Psoas muscle (tissue), 8 donors: ENCODE results near the gene HOXC6. TPM values are rescaled to one million over a fixed set of nuclear protein-coding genes. Genes with fewer than 3 reads are reported as not detected.

Experiments used
- ATAC-seq, 4 donors: fragments of 200-7000 bp; cut with Tn5 transposase; one replicate each; pipeline ENCODE4 v1.9.1; 2020; ENCODE audit warnings: moderate library complexity in 3 of 4, mild to moderate bottlenecking in 2 of 4
- DNase-seq, 2 donors: peaks; one replicate each; pipeline ENCODE4 v3.0.0-alpha.2; 2020
- H3K27ac ChIP-seq: fragments of 200-600 bp; one replicate; pipeline ENCODE4 v1.8.0; 2022
- H3K27me3 ChIP-seq, 3 donors: fragments of 200-600 bp in 1 of 3; one replicate each; pipeline versions ENCODE4 v1.6.1 to v1.8.0; 2013 to 2022; ENCODE audit warnings: low read length in 2 of 3, mild to moderate bottlenecking in 2 of 3, moderate library complexity in 1 of 3; ENCODE audit not compliant: insufficient read depth in 3 of 3
- H3K36me3 ChIP-seq, 2 donors: fragments of 200-600 bp in 1 of 2; one replicate each; pipeline versions ENCODE4 v1.6.1 to v1.8.0; 2013 to 2022; ENCODE audit warnings: low read depth in 1 of 2, mild to moderate bottlenecking in 1 of 2, moderate library complexity in 1 of 2; ENCODE audit not compliant: insufficient read depth in 1 of 2
- H3K4me1 ChIP-seq: fragments of 200-600 bp; one replicate; pipeline ENCODE4 v1.8.0; 2022
- H3K4me3 ChIP-seq: fragments of 200-600 bp; one replicate; pipeline ENCODE4 v1.8.0; 2022; ENCODE audit warnings: mild to moderate bottlenecking
- H3K9me3 ChIP-seq: fragments of 200-600 bp; one replicate; pipeline ENCODE4 v1.8.0; 2022
- CTCF ChIP-seq: fragments of 200-600 bp; IDR thresholded peaks from one replicate; pipeline ENCODE4 v1.8.0; 2022; ENCODE audit warnings: antibody characterized with exemption
- WGBS, 3 donors: extraction: QIAGEN DNeasy Blood & Tissue Kit; methylation state at CpG; one replicate each; pipeline versions ENCODE4 v1.1.6 to v1.1.7; 2013; 5-methylcytosine and 5-hydroxymethylcytosine counted together
- intact Hi-C, 2 donors: fragments of 100-400 bp; cut with DNase I; formaldehyde crosslinking; loops; one replicate each; pipeline versions ENCODE4 v1.11.0 to v1.14.2; 2022
- polyA plus RNA-seq, 3 donors: library from polyadenylated mRNA; stranded (reverse); fragments of 200-250 nt; gene quantifications; one replicate each; pipeline ENCODE4 v1.2.3, GENCODE V29; 2013
- total RNA-seq, 4 donors: library from RNA; stranded (reverse); fragmentation: NEBNext Ultra II Directional in 2 of 4; extraction: Animal tissue kit (Norgen Biotek cat#: 25700) in 2 of 4; gene quantifications; one replicate each; pipeline versions ENCODE4 v1.2.1 to v1.2.4, GENCODE V29; 2021 to 2023
- donor health status: healthy with polysubstance abuse.
- donor health status: DM: no; HTN: no; CAD: no; lungs with moderate emphysema.
- donor health status: Bipolar disorder and iron deficiency.
- donor health status: healthy.
- donor health status: DM: yes; HTN: yes; CAD: no.
- donor health status: DM: no; HTN: no; CAD: no.
- donor health status: DM: no; HTN: no; CAD: no.
- donor health status: DM: yes; HTN: yes; CAD: no.

HOXC6 gene
- total and polyA plus RNA-seq, 7 donors, result 2.2 to 23.6 (median 7.6) TPM

- peaks cover 17% of the 10 kb centered on the region for H3K4me1 ChIP-seq
- no peaks in the 10 kb centered on the region for H3K9me3 ChIP-seq
- TF ChIP-seq CTCF, result no peak
- DNase-seq, result no peak
- H3K27me3 ChIP-seq, result no peaks in the 10 kb centered on the region
- H3K4me3 ChIP-seq, result peak overlapping the region; percentile 78
- 7 to 13% (median 10%) methylated on average over 29 of the region's 29 CpGs for WGBS, 3 donors
- ATAC-seq, result peak in 2 of 4 donors; percentile 16 to 19
- H3K27ac ChIP-seq, result peak overlapping the region; percentile 95
- no peaks in the 10 kb centered on the region for H3K36me3 ChIP-seq
- intact Hi-C loops, result loop anchor here in 1 of 2 donors (2.0 kb wide), 1 partner anchor 14 kb away; no protein-coding TSS in a partner anchor
Measured at GRCh38 chr12:53996240-53997203, 31.7 kb upstream of the HOXC6 start.

DNA sequence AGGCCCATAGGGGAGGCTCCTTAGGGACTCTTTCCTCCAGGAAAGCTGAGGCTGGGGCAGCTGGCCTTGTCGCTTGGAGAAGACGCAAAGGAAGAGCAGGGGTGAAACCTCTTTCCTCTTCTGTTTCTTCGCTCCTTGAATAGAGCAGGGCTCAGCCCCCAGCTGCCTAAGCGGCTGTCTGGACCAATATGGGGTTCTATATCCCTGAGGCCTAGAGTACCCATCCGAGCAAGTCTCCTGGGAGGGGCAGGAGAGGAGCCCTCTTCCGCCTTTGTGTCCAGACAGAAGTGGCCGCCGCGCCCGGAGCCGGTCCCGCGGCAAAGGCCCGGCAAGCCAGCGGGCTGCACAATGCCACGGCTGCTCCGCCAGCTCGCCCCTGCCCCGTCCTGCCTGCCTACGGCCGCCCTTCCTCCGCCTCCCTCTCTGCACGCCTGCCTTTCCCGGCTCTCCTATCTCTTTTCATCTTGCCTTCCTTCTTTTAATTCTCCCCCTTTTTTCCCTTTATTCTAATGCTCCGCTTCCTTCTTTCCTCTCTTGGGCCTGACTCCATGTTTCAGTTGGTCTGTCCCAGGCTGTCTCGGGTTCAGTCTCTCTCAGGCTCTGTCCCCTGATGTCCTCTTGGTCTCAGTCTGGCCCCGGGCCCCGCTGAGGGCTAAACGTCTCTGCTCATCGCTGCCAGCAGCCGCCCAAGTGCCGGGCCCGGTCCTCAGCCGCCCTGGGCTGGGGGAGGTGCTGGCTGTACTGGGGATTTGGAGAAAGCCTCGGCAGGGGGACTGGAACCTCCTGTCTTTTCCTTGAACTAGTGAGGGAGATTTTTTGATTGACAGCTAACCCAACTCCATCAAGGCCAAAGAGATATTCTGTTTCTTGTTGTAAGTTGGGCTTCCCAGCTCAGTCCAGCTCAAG lies 30.8 kb upstream of the HOXC6 start:
- Histone ChIP-seq H3K9me3 (no peaks in the 10 kb centered on the region), H3K4me1 (peaks cover 8% of the 10 kb centered on the region), H3K36me3 (no peaks in the 10 kb centered on the region), H3K27me3 (no peaks in the 10 kb centered on the region), H3K4me3 (peak overlapping the region; percentile 78), H3K27ac (peak overlapping the region; percentile 95)
- ATAC-seq (peak in 3 of 4 donors; percentile 12 to 22 (median 15)), DNase-seq (peak in 1 of 2 donors; percentile 80)
- WGBS, 3 donors, result 1 to 2% (median 2%) methylated on average over 28 to 35 of the region's 35 CpGs
- intact Hi-C loops, result loop anchor here in 1 of 2 donors (2.0 kb wide), 1 partner anchor 15 kb away; no protein-coding TSS in a partner anchor
- TF ChIP-seq CTCF, result no peak

DNA sequence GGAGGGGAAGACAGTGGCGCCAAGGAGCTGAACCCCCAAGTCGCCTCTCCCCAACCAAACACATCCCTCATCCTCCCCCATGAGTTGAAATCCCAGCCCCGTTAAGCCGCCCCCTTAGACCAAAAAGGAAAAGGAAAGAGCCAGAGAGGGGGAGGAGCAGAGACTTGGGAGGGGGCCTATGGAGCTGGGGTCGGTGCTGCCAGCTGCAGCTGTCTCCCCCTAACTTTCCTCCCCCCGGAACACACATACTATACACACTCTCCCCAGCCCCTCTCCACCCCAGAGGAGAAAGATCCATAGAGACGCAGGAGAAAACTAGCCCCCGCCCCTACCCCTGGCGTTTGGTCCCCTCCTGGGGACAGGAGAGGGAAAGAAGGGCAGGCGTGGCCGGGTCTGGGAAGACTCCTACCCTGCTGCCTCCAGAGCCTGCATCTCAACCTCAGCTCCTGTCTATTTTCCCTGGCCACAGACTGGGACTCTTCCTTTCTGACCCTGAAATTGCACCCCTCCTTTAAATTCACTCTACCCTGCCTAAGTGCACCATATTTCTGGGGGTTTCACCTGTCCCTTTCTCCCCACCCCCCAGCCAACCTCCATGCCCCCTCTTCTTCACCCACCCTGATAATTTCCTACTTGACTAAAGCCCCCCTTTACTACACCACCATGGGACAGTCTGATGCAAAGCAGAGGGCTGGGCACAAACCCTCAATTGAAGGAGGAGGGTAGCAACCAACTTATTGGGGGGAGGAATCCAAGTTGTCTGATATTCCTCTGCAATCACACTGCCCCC lies 29.9 kb upstream of the HOXC6 start:
- Histone ChIP-seq H3K36me3 (no peaks in the 10 kb centered on the region), H3K9me3 (no peaks in the 10 kb centered on the region), H3K4me1 (peaks cover 15% of the 10 kb centered on the region), H3K27ac (peak overlapping the region; percentile 95), H3K27me3 (no peaks in the 10 kb centered on the region), H3K4me3 (peak overlapping the region; percentile 78)
- WGBS, 3 donors, result 5 to 16% (median 8%) methylated on average over 8 to 11 of the region's 11 CpGs
- ATAC-seq (no peak), DNase-seq (peak in 1 of 2 donors; percentile 53)
- intact Hi-C loops, result no loop called here
- no peak for TF ChIP-seq CTCF

DNA sequence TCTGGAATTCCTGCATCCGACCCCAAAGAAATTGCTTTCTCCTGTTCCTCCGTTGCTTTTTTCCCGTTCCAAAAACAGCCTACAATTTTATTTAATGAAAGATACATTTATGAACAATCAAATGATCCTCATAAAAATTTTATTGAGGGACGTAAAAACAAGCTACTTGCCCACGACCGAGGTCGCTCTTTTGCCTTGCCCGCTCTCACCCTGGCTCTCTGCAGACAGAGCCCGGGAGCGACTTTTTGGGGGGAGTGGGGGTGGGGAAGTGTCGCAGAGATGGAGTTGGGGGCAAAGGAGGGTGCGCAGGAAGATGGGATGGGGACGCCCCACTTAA lies 29.4 kb upstream of the HOXC6 start:
- intact Hi-C loops, result no loop called here
- WGBS, 3 donors, result 4 to 16% (median 7%) methylated on average over 13 of the region's 13 CpGs
- no peaks in the 10 kb centered on the region for H3K27me3 ChIP-seq

More for the DNA sequence above, 29.4 kb upstream of the HOXC6 start:
- Histone ChIP-seq H3K4me3 (peak overlapping the region; percentile 78), H3K4me1 (peaks cover 16% of the 10 kb centered on the region), H3K27ac (peak overlapping the region; percentile 95), H3K9me3 (no peaks in the 10 kb centered on the region), H3K36me3 (no peaks in the 10 kb centered on the region)
- peak in 1 of 2 donors; percentile 13 for DNase-seq
- no peak for TF ChIP-seq CTCF
- no peak for ATAC-seq
